ENCODE results near the gene FAM222B. TPM values are rescaled to one million over a fixed set of nuclear protein-coding genes. Genes with fewer than 3 reads are reported as not detected.

The FAM222B gene
- polyA plus RNA-seq, 2 donors = 5.6 to 7.3 TPM

GRCh38 chr17:28760601-28761562 lies 81.7 kb downstream of the FAM222B start:
- WGBS, 2 donors = 43 to 45% methylated on average over 9 of the region's 9 CpGs
- peaks cover 0 to 2% of the 10 kb centered on the region in 2 donors for H3K4me1 ChIP-seq (ENCODE audit: control insufficient read depth in 2 of 2, insufficient read depth in 2 of 2, low read length in 1 of 2)
- H3K27me3 ChIP-seq (ENCODE audit: control insufficient read depth in 1 of 2, insufficient read depth in 2 of 2, low read length in 2 of 2) = no peaks in the 10 kb centered on the region
- no peak overlapping the region for H3K4me3 ChIP-seq (ENCODE audit: low read depth in 1 of 2, low read length in 2 of 2)
- no peak overlapping the region for H3K27ac ChIP-seq (ENCODE audit: low read depth in 2 of 2, low read length in 1 of 2)
- peaks cover 0 to 15% of the 10 kb centered on the region in 2 donors for H3K36me3 ChIP-seq (ENCODE audit: control insufficient read depth in 2 of 2, insufficient read depth in 2 of 2, low read length in 1 of 2)
- H3K9me3 ChIP-seq (ENCODE audit: control insufficient read depth in 2 of 2, insufficient read depth in 1 of 2, low read depth in 1 of 2, low read length in 1 of 2) = no peaks in the 10 kb centered on the region

DNA sequence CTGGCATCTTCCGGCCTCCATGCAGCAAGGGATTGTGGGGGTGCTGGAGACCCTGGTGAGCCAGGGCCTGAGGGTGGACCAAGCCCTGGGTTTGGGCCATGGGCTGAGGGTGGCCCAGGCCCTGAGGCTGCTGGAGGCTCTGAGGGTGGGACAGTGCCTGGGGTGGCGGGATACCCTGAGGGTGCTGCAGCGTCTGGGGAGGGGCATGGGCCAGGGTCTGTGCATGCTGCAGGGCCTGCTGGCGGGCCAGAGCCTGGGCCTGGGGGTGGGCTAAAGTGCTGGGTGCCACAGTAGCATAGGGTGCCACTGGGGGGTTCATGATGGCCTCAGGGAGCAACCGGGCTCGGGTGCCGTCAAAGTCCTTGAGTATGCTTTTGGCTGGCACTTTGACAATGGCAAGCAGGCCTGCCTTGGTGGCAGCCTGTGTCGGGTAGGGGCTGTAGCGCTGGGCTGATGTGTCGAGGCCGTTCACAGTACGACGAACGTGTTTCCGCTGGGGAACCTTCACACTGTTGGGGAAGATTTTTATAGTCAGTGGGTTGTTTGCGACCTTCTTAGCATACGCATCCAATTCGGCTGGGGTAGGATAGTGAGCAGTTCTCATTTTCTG lies 83.2 kb downstream of the FAM222B start:
- Histone ChIP-seq H3K27ac (ENCODE audit: low read depth in 2 of 2, low read length in 1 of 2) (no peak overlapping the region), H3K9me3 (ENCODE audit: control insufficient read depth in 2 of 2, insufficient read depth in 1 of 2, low read depth in 1 of 2, low read length in 1 of 2) (no peaks in the 10 kb centered on the region), H3K4me3 (ENCODE audit: low read depth in 1 of 2, low read length in 2 of 2) (no peak overlapping the region), H3K36me3 (ENCODE audit: control insufficient read depth in 2 of 2, insufficient read depth in 2 of 2, low read length in 1 of 2) (peaks cover 0 to 15% of the 10 kb centered on the region in 2 donors), H3K27me3 (ENCODE audit: control insufficient read depth in 1 of 2, insufficient read depth in 2 of 2, low read length in 2 of 2) (no peaks in the 10 kb centered on the region), H3K4me1 (ENCODE audit: control insufficient read depth in 2 of 2, insufficient read depth in 2 of 2, low read length in 1 of 2) (peaks cover 0 to 2% of the 10 kb centered on the region in 2 donors)
- 89 to 94% methylated on average over 18 of the region's 18 CpGs for WGBS, 2 donors

GRCh38 chr17:28758411-28759121 lies 84.0 kb downstream of the FAM222B start:
- no peak overlapping the region for H3K27ac ChIP-seq (ENCODE audit: low read depth in 2 of 2, low read length in 1 of 2)
- H3K27me3 ChIP-seq (ENCODE audit: control insufficient read depth in 1 of 2, insufficient read depth in 2 of 2, low read length in 2 of 2) = no peaks in the 10 kb centered on the region
- H3K36me3 ChIP-seq (ENCODE audit: control insufficient read depth in 2 of 2, insufficient read depth in 2 of 2, low read length in 1 of 2) = peaks cover 0 to 15% of the 10 kb centered on the region in 2 donors
- 90 to 93% methylated on average over 32 of the region's 32 CpGs for WGBS, 2 donors
- H3K4me1 ChIP-seq (ENCODE audit: control insufficient read depth in 2 of 2, insufficient read depth in 2 of 2, low read length in 1 of 2) = peaks cover 0 to 2% of the 10 kb centered on the region in 2 donors
- H3K4me3 ChIP-seq (ENCODE audit: low read depth in 1 of 2, low read length in 2 of 2) = no peak overlapping the region
- H3K9me3 ChIP-seq (ENCODE audit: control insufficient read depth in 2 of 2, insufficient read depth in 1 of 2, low read depth in 1 of 2, low read length in 1 of 2) = no peaks in the 10 kb centered on the region

GRCh38 chr17:28756049-28756804 lies 86.4 kb downstream of the FAM222B start:
- no peak overlapping the region for H3K27ac ChIP-seq (ENCODE audit: low read depth in 2 of 2, low read length in 1 of 2)
- no peak overlapping the region for H3K4me3 ChIP-seq (ENCODE audit: low read depth in 1 of 2, low read length in 2 of 2)
- 57 to 60% methylated on average over 5 of the region's 5 CpGs for WGBS, 2 donors
- H3K9me3 ChIP-seq (ENCODE audit: control insufficient read depth in 2 of 2, insufficient read depth in 1 of 2, low read depth in 1 of 2, low read length in 1 of 2) = no peaks in the 10 kb centered on the region
- peaks cover 0 to 2% of the 10 kb centered on the region in 2 donors for H3K4me1 ChIP-seq (ENCODE audit: control insufficient read depth in 2 of 2, insufficient read depth in 2 of 2, low read length in 1 of 2)
- peaks cover 0 to 18% of the 10 kb centered on the region in 2 donors for H3K36me3 ChIP-seq (ENCODE audit: control insufficient read depth in 2 of 2, insufficient read depth in 2 of 2, low read length in 1 of 2)
- no peaks in the 10 kb centered on the region for H3K27me3 ChIP-seq (ENCODE audit: control insufficient read depth in 1 of 2, insufficient read depth in 2 of 2, low read length in 2 of 2)

GRCh38 chr17:28755486-28755885 lies 87.1 kb downstream of the FAM222B start:
- WGBS, 2 donors = 86 to 88% methylated on average over 7 of the region's 7 CpGs
- Histone ChIP-seq H3K27ac (ENCODE audit: low read depth in 2 of 2, low read length in 1 of 2) (no peak overlapping the region), H3K4me1 (ENCODE audit: control insufficient read depth in 2 of 2, insufficient read depth in 2 of 2, low read length in 1 of 2) (peaks cover 0 to 2% of the 10 kb centered on the region in 2 donors)

GRCh38 chr17:28751600-28752366 lies 90.8 kb downstream of the FAM222B start:
- H3K27ac ChIP-seq (ENCODE audit: low read depth in 2 of 2, low read length in 1 of 2) = no peak overlapping the region
- no peaks in the 10 kb centered on the region for H3K9me3 ChIP-seq (ENCODE audit: control insufficient read depth in 2 of 2, insufficient read depth in 1 of 2, low read depth in 1 of 2, low read length in 1 of 2)
- 93 to 94% methylated on average over 10 of the region's 10 CpGs for WGBS, 2 donors
- no peak overlapping the region for H3K4me3 ChIP-seq (ENCODE audit: low read depth in 1 of 2, low read length in 2 of 2)
- H3K27me3 ChIP-seq (ENCODE audit: control insufficient read depth in 1 of 2, insufficient read depth in 2 of 2, low read length in 2 of 2) = no peaks in the 10 kb centered on the region
- H3K4me1 ChIP-seq (ENCODE audit: control insufficient read depth in 2 of 2, insufficient read depth in 2 of 2, low read length in 1 of 2) = peaks cover 0 to 26% of the 10 kb centered on the region in 2 donors
- H3K36me3 ChIP-seq (ENCODE audit: control insufficient read depth in 2 of 2, insufficient read depth in 2 of 2, low read length in 1 of 2) = peaks cover 13 to 29% of the 10 kb centered on the region in 2 donors

More at GRCh38 chr17:28755486-28755885, 87.1 kb downstream of the FAM222B start:
- Histone ChIP-seq H3K27me3 (ENCODE audit: control insufficient read depth in 1 of 2, insufficient read depth in 2 of 2, low read length in 2 of 2) (no peaks in the 10 kb centered on the region), H3K36me3 (ENCODE audit: control insufficient read depth in 2 of 2, insufficient read depth in 2 of 2, low read length in 1 of 2) (peaks cover 0 to 18% of the 10 kb centered on the region in 2 donors), H3K4me3 (ENCODE audit: low read depth in 1 of 2, low read length in 2 of 2) (no peak overlapping the region), H3K9me3 (ENCODE audit: control insufficient read depth in 2 of 2, insufficient read depth in 1 of 2, low read depth in 1 of 2, low read length in 1 of 2) (no peaks in the 10 kb centered on the region)

DNA sequence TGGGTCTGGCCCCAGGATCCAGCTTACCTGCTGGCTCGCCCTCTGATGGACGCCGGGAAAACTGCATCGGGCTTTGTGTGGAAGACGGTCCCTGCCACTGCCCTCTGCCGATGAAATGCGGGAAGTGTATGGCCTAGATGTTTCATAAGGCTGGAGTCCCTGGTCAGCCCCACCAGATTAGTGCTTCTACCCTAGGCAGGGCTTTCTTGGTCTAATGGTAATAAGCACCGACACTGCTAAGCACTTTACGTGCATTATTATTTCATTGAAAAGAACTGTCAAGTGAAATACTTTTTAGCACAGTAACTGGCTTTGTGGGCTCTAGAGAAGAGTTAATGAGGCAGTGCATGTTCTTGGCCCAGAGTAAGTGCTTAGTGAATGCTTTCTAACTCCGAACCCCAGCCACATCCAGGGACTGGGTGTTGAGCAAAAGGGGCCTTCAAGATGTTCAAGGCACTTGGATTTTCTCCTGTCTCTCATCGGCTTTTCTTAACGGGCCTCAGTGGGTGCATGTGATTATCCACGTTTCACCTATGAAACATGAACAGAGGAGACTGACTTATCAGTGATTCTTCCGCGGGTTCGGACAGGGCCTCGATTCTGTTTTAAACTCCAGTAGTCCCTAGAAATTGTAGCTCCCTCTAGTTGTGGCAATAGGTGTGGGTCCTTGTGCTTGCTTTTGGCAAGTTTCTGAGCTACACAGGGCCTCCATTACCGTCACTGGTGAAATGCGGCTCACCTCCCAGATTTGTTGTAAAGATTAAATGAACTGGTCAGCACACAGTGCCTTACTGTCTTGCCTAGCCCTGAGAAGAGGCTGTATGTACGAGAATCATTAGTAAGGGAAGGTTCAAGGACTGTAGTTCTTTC lies 92.2 kb downstream of the FAM222B start:
- Histone ChIP-seq H3K9me3 (ENCODE audit: control insufficient read depth in 2 of 2, insufficient read depth in 1 of 2, low read depth in 1 of 2, low read length in 1 of 2) (no peaks in the 10 kb centered on the region), H3K4me1 (ENCODE audit: control insufficient read depth in 2 of 2, insufficient read depth in 2 of 2, low read length in 1 of 2) (peaks cover 4 to 34% of the 10 kb centered on the region in 2 donors), H3K36me3 (ENCODE audit: control insufficient read depth in 2 of 2, insufficient read depth in 2 of 2, low read length in 1 of 2) (peaks cover 13 to 29% of the 10 kb centered on the region in 2 donors), H3K4me3 (ENCODE audit: low read depth in 1 of 2, low read length in 2 of 2) (no peak overlapping the region), H3K27ac (ENCODE audit: low read depth in 2 of 2, low read length in 1 of 2) (no peak overlapping the region), H3K27me3 (ENCODE audit: control insufficient read depth in 1 of 2, insufficient read depth in 2 of 2, low read length in 2 of 2) (no peaks in the 10 kb centered on the region)
- WGBS, 2 donors = 25 to 30% methylated on average over 20 of the region's 20 CpGs

All from esophagus (tissue), 2 donors.